GM23338 (cell line): ENCODE data around the gene LPAR1. TPM values are rescaled to one million over a fixed set of nuclear protein-coding genes. Genes with fewer than 3 reads are reported as not detected.

Experiments used
- ATAC-seq: fragments of 200-7000 bp; cut with Tn5 transposase; 3 replicates; pipeline ENCODE4 v1.9.1; 2020
- DNase-seq: peaks from one replicate; pipeline ENCODE4 v3.0.0-alpha.2; 2015; ENCODE audit warnings: low spot score
- H2AFZ ChIP-seq: fragments of 200-600 bp; sonication (generic); 2 replicates; pipeline ENCODE4 v1.8.0; 2016; ENCODE audit warnings: antibody characterized with exemption, mild to moderate bottlenecking, moderate library complexity
- H3F3A ChIP-seq: fragments of 200-600 bp; sonication (generic); replicated peaks from 2 replicates; pipeline ENCODE4 v1.8.0; 2017; ENCODE audit warnings: antibody characterized with exemption, mixed run types, low read depth
- H3K27ac ChIP-seq: fragments of 200-600 bp; sonication (generic); 2 replicates; pipeline ENCODE4 v1.6.1; 2016; ENCODE audit warnings: low read depth
- H3K27me3 ChIP-seq: fragments of 200-600 bp; sonication (generic); 2 replicates; pipeline ENCODE4 v1.8.0; 2016; ENCODE audit warnings: mild to moderate bottlenecking, mixed run types, moderate library complexity; ENCODE audit not compliant: insufficient read depth
- H3K36me3 ChIP-seq: fragments of 200-600 bp; sonication (generic); 2 replicates; pipeline ENCODE4 v1.8.0; 2016; ENCODE audit warnings: mild to moderate bottlenecking; ENCODE audit not compliant: insufficient read depth
- H3K4me1 ChIP-seq: fragments of 200-600 bp; sonication (generic); 2 replicates; pipeline ENCODE4 v1.8.0; 2016; ENCODE audit warnings: mild to moderate bottlenecking, moderate library complexity; ENCODE audit not compliant: insufficient read depth
- H3K4me2 ChIP-seq: fragments of 200-600 bp; sonication (generic); 2 replicates; pipeline ENCODE4 v1.7.1; 2017; ENCODE audit warnings: mixed run types
- H3K4me3 ChIP-seq: fragments of 200-600 bp; sonication (generic); 2 replicates; pipeline ENCODE4 v1.6.1; 2016; ENCODE audit warnings: mixed run types
- H3K79me2 ChIP-seq: fragments of 200-600 bp; sonication (generic); replicated peaks from 2 replicates; pipeline ENCODE4 v1.8.0; 2017; ENCODE audit warnings: mild to moderate bottlenecking; ENCODE audit not compliant: insufficient read depth
- H3K9me2 ChIP-seq: fragments of 200-600 bp; sonication (generic); 2 replicates; pipeline ENCODE4 v1.8.0; 2017; ENCODE audit not compliant: insufficient read depth
- H4K20me1 ChIP-seq: fragments of 200-600 bp; sonication (generic); replicated peaks from 2 replicates; pipeline ENCODE4 v1.8.0; 2017; ENCODE audit warnings: mild to moderate bottlenecking; ENCODE audit not compliant: insufficient read depth
- H3K27ac Mint-ChIP-seq: 2 replicates; pipeline ENCODE4 v1.8.0; 2020; ENCODE audit warnings: inconsistent platforms, mild to moderate bottlenecking, moderate library complexity, mixed read lengths
- H3K27me3 Mint-ChIP-seq: 3 replicates; pipeline ENCODE4 v1.8.0; 2022; ENCODE audit warnings: low read depth, mild to moderate bottlenecking, moderate library complexity, mixed read lengths, inconsistent platforms; ENCODE audit not compliant: insufficient read depth, poor library complexity
- H3K36me3 Mint-ChIP-seq: 3 replicates; pipeline ENCODE4 v1.8.0; 2021; ENCODE audit warnings: low read depth, mild to moderate bottlenecking, inconsistent platforms, moderate library complexity, mixed read lengths
- H3K4me1 Mint-ChIP-seq: 3 replicates; pipeline ENCODE4 v1.8.0; 2020; ENCODE audit warnings: mild to moderate bottlenecking, inconsistent platforms, mixed read lengths
- H3K4me3 Mint-ChIP-seq: 3 replicates; pipeline ENCODE4 v1.8.0; 2021; ENCODE audit warnings: moderate library complexity, mild to moderate bottlenecking, inconsistent platforms, mixed read lengths
- H3K9me3 Mint-ChIP-seq: 3 replicates; pipeline ENCODE4 v1.8.0; 2020; ENCODE audit warnings: moderate library complexity, mild to moderate bottlenecking, inconsistent platforms, mixed read lengths
- CREB1 ChIP-seq: fragments of 250-450 bp; sonication (Bioruptor Pico); IDR thresholded peaks from 2 replicates; pipeline ENCODE4 v1.5.0; 2020; ENCODE audit warnings: low read depth, mild to moderate bottlenecking, moderate library complexity
- EZH2 ChIP-seq: fragments of 200-600 bp; sonication (generic); IDR thresholded peaks from one replicate; pipeline ENCODE4 v1.8.0; 2017; ENCODE audit warnings: antibody characterized with exemption, mild to moderate bottlenecking, low read depth; ENCODE audit not compliant: unreplicated experiment
- EZH2phosphoT487 ChIP-seq: fragments of 200-600 bp; sonication (generic); IDR thresholded peaks from one replicate; pipeline ENCODE4 v1.8.1; 2018; ENCODE audit warnings: antibody characterized with exemption; ENCODE audit not compliant: unreplicated experiment
- JUNB ChIP-seq: IDR thresholded peaks from one replicate; pipeline ENCODE4 v1.6.1; 2016; ENCODE audit warnings: antibody characterized with exemption; ENCODE audit not compliant: unreplicated experiment
- NANOG ChIP-seq: IDR thresholded peaks from 2 replicates; pipeline ENCODE4 v1.6.1; 2016; ENCODE audit warnings: antibody characterized with exemption, borderline replicate concordance
- POLR2AphosphoS5 ChIP-seq: IDR thresholded peaks from 2 replicates; pipeline ENCODE4 v1.6.1; 2016; ENCODE audit warnings: antibody characterized with exemption, low read depth
- STAT1 ChIP-seq: IDR thresholded peaks from one replicate; pipeline ENCODE4 v1.6.1; 2016; ENCODE audit warnings: antibody characterized with exemption; ENCODE audit not compliant: unreplicated experiment
- ZNF114 ChIP-seq: fragments of 250-450 bp; sonication (Bioruptor Pico); IDR thresholded peaks from 2 replicates; pipeline ENCODE4 v1.5.0; 2020; ENCODE audit warnings: mild to moderate bottlenecking, moderate library complexity
- ZNF331 ChIP-seq: fragments of 250-450 bp; sonication (Bioruptor Pico); IDR thresholded peaks from 2 replicates; pipeline ENCODE4 v1.5.0; 2020; ENCODE audit warnings: low read depth, mild to moderate bottlenecking, moderate library complexity
- polyA plus RNA-seq: library from polyadenylated mRNA; unstranded; fragments of >200 nt; fragmentation: Nextera tagmentation; extraction: Ambion mirVana; gene quantifications from 2 replicates; pipeline ENCODE4 v1.2.1, GENCODE V29; 2016
- total RNA-seq: library from RNA; depleted of rRNA; stranded (reverse); fragments of >200 nt; shearing (Covaris generic); gene quantifications from 2 replicates; pipeline ENCODE4 v1.2.3, GENCODE V29; 2014
- TF ChIP-seq, protein P1 (sequence below): fragments of 250-450 bp; sonication (Bioruptor Pico); IDR thresholded peaks from 2 replicates; pipeline ENCODE4 v1.5.0; 2020; ENCODE audit warnings: mild to moderate bottlenecking, moderate library complexity
- TF ChIP-seq, protein P2 (sequence below): IDR thresholded peaks from 2 replicates; pipeline ENCODE4 v1.6.1; 2016; ENCODE audit warnings: antibody characterized with exemption

Gene LPAR1
- total and polyA plus RNA-seq, 2 experiments from 2014 or later, result 1.0 to 3.8 TPM

DNA sequence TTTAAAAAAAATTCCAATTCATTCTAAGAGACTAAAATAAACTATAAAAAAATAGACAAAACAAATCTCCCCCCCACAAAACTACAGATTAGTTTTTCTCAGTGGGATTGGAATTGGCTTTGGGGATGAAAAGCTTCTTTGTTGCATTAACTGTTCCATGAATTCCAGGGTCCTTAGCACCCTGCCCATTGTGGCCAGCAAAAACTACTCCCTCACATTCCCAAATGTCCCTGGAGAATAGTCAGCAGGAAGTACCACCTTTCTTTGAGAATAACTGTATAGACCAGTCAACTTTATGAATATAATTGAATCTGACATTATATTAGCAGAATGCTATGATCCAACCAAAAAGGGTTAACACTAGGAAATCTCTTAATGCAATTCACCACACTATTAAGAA is 147.9 kb downstream of the LPAR1 start (continued):
- TF ChIP-seq, protein P1, sequence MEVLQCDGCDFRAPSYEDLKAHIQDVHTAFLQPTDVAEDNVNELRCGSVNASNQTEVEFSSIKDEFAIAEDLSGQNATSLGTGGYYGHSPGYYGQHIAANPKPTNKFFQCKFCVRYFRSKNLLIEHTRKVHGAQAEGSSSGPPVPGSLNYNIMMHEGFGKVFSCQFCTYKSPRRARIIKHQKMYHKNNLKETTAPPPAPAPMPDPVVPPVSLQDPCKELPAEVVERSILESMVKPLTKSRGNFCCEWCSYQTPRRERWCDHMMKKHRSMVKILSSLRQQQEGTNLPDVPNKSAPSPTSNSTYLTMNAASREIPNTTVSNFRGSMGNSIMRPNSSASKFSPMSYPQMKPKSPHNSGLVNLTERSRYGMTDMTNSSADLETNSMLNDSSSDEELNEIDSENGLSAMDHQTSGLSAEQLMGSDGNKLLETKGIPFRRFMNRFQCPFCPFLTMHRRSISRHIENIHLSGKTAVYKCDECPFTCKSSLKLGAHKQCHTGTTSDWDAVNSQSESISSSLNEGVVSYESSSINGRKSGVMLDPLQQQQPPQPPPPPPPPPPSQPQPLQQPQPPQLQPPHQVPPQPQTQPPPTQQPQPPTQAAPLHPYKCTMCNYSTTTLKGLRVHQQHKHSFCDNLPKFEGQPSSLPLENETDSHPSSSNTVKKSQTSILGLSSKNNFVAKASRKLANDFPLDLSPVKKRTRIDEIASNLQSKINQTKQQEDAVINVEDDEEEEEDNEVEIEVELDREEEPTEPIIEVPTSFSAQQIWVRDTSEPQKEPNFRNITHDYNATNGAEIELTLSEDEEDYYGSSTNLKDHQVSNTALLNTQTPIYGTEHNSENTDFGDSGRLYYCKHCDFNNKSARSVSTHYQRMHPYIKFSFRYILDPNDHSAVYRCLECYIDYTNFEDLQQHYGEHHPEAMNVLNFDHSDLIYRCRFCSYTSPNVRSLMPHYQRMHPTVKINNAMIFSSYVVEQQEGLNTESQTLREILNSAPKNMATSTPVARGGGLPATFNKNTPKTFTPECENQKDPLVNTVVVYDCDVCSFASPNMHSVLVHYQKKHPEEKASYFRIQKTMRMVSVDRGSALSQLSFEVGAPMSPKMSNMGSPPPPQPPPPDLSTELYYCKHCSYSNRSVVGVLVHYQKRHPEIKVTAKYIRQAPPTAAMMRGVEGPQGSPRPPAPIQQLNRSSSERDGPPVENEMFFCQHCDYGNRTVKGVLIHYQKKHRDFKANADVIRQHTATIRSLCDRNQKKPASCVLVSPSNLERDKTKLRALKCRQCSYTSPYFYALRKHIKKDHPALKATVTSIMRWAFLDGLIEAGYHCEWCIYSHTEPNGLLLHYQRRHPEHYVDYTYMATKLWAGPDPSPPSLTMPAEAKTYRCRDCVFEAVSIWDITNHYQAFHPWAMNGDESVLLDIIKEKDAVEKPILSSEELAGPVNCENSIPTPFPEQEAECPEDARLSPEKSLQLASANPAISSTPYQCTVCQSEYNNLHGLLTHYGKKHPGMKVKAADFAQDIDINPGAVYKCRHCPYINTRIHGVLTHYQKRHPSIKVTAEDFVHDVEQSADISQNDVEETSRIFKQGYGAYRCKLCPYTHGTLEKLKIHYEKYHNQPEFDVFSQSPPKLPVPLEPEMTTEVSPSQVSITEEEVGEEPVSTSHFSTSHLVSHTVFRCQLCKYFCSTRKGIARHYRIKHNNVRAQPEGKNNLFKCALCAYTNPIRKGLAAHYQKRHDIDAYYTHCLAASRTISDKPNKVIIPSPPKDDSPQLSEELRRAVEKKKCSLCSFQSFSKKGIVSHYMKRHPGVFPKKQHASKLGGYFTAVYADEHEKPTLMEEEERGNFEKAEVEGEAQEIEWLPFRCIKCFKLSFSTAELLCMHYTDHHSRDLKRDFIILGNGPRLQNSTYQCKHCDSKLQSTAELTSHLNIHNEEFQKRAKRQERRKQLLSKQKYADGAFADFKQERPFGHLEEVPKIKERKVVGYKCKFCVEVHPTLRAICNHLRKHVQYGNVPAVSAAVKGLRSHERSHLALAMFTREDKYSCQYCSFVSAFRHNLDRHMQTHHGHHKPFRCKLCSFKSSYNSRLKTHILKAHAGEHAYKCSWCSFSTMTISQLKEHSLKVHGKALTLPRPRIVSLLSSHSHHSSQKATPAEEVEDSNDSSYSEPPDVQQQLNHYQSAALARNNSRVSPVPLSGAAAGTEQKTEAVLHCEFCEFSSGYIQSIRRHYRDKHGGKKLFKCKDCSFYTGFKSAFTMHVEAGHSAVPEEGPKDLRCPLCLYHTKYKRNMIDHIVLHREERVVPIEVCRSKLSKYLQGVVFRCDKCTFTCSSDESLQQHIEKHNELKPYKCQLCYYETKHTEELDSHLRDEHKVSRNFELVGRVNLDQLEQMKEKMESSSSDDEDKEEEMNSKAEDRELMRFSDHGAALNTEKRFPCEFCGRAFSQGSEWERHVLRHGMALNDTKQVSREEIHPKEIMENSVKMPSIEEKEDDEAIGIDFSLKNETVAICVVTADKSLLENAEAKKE, result no peak
- TF ChIP-seq STAT1 (no peak), ZNF331 (CRISPR knock-in tag) (no peak), POLR2AphosphoS5 (no peak), EZH2phosphoT487 (no peak), ZNF114 (no peak), JUNB (no peak), CREB1 (CRISPR knock-in tag) (no peak), EZH2 (no peak)
- TF ChIP-seq, protein P2, sequence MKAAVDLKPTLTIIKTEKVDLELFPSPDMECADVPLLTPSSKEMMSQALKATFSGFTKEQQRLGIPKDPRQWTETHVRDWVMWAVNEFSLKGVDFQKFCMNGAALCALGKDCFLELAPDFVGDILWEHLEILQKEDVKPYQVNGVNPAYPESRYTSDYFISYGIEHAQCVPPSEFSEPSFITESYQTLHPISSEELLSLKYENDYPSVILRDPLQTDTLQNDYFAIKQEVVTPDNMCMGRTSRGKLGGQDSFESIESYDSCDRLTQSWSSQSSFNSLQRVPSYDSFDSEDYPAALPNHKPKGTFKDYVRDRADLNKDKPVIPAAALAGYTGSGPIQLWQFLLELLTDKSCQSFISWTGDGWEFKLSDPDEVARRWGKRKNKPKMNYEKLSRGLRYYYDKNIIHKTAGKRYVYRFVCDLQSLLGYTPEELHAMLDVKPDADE, result no peak

DNA sequence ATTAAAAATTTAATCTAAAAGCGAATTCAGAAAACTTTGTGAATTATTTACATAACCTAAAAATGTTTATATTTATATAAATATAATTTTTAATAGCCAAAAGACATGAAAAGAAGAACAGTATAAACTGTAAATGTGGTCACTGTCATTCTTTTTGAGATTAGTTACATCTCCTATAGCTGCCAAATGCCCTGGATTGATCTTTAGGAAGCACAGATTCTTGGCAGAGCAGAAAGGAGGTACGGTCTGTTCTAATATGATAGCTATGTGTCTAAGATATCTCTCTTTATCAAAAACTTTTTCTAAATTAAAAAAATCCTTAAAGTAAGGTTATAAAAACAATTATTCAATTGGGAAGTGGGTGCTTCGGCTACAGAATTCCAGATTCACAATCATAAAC is 151.0 kb downstream of the LPAR1 start:
- H3K4me3 Mint-ChIP-seq, result no peak overlapping the region
- Histone ChIP-seq H3K9me2 (no peaks in the 10 kb centered on the region), H3F3A (no peaks in the 10 kb centered on the region), H3K36me3 (no peaks in the 10 kb centered on the region), H3K27ac (no peak overlapping the region), H3K4me1 (peaks cover 6% of the 10 kb centered on the region), H3K79me2 (no peaks in the 10 kb centered on the region), H4K20me1 (no peaks in the 10 kb centered on the region), H3K4me2 (no peak overlapping the region), H2AFZ (no peak overlapping the region), H3K4me3 (no peak overlapping the region), H3K27me3 (no peaks in the 10 kb centered on the region)
- TF ChIP-seq JUNB (no peak), NANOG (no peak), EZH2phosphoT487 (no peak)
- H3K4me1 Mint-ChIP-seq, result peaks cover 7% of the 10 kb centered on the region
- ATAC-seq (no peak), DNase-seq (no peak)
- H3K36me3 Mint-ChIP-seq, result no peaks in the 10 kb centered on the region
- H3K9me3 Mint-ChIP-seq, result no peaks in the 10 kb centered on the region
- H3K27me3 Mint-ChIP-seq, result no peaks in the 10 kb centered on the region
- no peak overlapping the region for H3K27ac Mint-ChIP-seq
